CD4-positive, alpha-beta T cell (primary cell): ENCODE results near the gene APBA2. TPM values are rescaled to one million over a fixed set of nuclear protein-coding genes. Genes with fewer than 3 reads are reported as not detected.

ENCODE experiments used
- ATAC-seq: fragments of 200-7000 bp; cut with Tn5 transposase; one replicate; pipeline ENCODE4 v1.10.0; 2022; ENCODE audit warnings: mild to moderate bottlenecking; ENCODE audit not compliant: poor library complexity
- CTCF ChIA-PET: fragments of 350-600 bp; sonication (Branson Sonifier 250); formaldehyde crosslinking; loops from one replicate; lab custom pipeline; 2021; ENCODE audit warnings: antibody characterized with exemption, inconsistent platforms; lab: Charles Lee
- POLR2A ChIA-PET: fragments of 350-600 bp; sonication (Branson Sonifier 250); formaldehyde crosslinking; loops from one replicate; lab custom pipeline; 2021; ENCODE audit warnings: antibody characterized with exemption, inconsistent platforms; lab: Charles Lee
- DNase-seq, 14 experiments: peaks; one replicate each; pipeline ENCODE4 v3.0.0-alpha.2; 2013 to 2020; ENCODE audit warnings: mixed read lengths in 2 of 14
- H3K27ac ChIP-seq, 2 donors: one replicate each; pipeline versions ENCODE4 v1.5.1 to v1.7.0; 2013; ENCODE audit warnings: low read length in 2 of 2, low read depth in 1 of 2, mild to moderate bottlenecking in 1 of 2
- H3K27me3 ChIP-seq, 2 experiments: 1 replicate in 1 of 2; 2 replicates in 1 of 2; pipeline versions ENCODE4 v1.6.1 to v1.7.0; 2013; ENCODE audit warnings: low read length in 2 of 2, control low read depth in 1 of 2, mild to moderate bottlenecking in 1 of 2, moderate library complexity in 1 of 2; ENCODE audit not compliant: insufficient read depth in 2 of 2, control insufficient read depth in 1 of 2
- H3K36me3 ChIP-seq: one replicate; pipeline ENCODE4 v1.6.1; 2013; ENCODE audit warnings: low read length, control low read depth; ENCODE audit not compliant: insufficient read depth
- H3K4me1 ChIP-seq: one replicate; pipeline ENCODE4 v1.6.1; 2013; ENCODE audit warnings: low read length, control low read depth; ENCODE audit not compliant: insufficient read depth
- H3K4me3 ChIP-seq: one replicate; pipeline ENCODE4 v1.5.1; 2013; ENCODE audit warnings: mild to moderate bottlenecking, low read length, moderate library complexity
- H3K9me3 ChIP-seq, 2 experiments: 1 replicate in 1 of 2; 2 replicates in 1 of 2; pipeline versions ENCODE4 v1.6.1 to v1.7.0; 2013; ENCODE audit warnings: low read length in 2 of 2, mild to moderate bottlenecking in 2 of 2, control low read depth in 1 of 2, moderate library complexity in 1 of 2; ENCODE audit not compliant: control insufficient read depth in 1 of 2, insufficient read depth in 1 of 2
- H3K27ac Mint-ChIP-seq: one replicate; pipeline ENCODE4 v1.8.0; 2020; ENCODE audit warnings: mixed read lengths
- H3K27me3 Mint-ChIP-seq: one replicate; pipeline ENCODE4 v1.8.0; 2021; ENCODE audit warnings: mixed read lengths
- H3K36me3 Mint-ChIP-seq: one replicate; pipeline ENCODE4 v1.8.0; 2021; ENCODE audit warnings: low read depth, mixed read lengths
- H3K4me1 Mint-ChIP-seq: one replicate; pipeline ENCODE4 v1.8.0; 2021; ENCODE audit warnings: low read depth, mixed read lengths
- H3K4me3 Mint-ChIP-seq: one replicate; pipeline ENCODE4 v1.8.0; 2020; ENCODE audit warnings: mild to moderate bottlenecking, mixed read lengths
- H3K9me3 Mint-ChIP-seq: one replicate; pipeline ENCODE4 v1.8.0; 2020; ENCODE audit warnings: mixed read lengths
- intact Hi-C, 2 experiments: fragments of 100-400 bp; cut with DNase I in 1 of 2; cut with micrococcal nuclease in 1 of 2; formaldehyde crosslinking; loops; one replicate each; pipeline versions ENCODE4 v1.15.1 to v1.9.0; 2023 to 2025; cut with DNase I, micrococcal nuclease
- total RNA-seq, 174 experiments: library from RNA in 2 of 174; stranded (reverse) in 2 of 174; gene quantifications; one replicate each; pipeline ENCODE4 v1.2.3 and lab custom pipeline; 2021 to 2026
- TF ChIP-seq, protein P1 (sequence below): fragments of 200-600 bp; IDR thresholded peaks from one replicate; pipeline ENCODE4 v1.8.0; 2022; ENCODE audit warnings: antibody characterized with exemption, mild to moderate bottlenecking

Gene APBA2
- total RNA-seq, 2 experiments from 2014 or later: 123 to 126 TPM

DNA sequence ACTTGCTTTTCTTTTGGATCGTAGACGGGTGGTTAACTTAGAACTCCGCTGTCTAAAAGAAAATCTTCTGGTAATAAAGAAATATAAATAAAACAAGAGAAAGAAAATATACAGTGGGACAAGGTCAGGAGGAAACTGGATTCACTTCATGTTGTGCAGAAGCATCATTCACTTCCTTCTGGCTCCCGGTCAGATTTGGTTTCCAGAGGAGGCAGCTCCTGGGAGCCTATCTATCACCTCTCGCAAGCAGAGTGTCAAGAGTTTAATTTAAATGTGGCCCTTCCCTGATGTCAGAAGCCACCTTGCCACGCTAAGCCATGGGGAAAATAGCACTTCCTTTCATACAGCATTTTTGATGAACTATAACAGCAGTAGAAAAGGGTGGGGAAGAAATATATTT is 244.7 kb downstream of the APBA2 start:
- no peak overlapping the region for H3K27ac ChIP-seq
- peaks cover 10% of the 10 kb centered on the region for H3K27me3 Mint-ChIP-seq
- H3K4me3 Mint-ChIP-seq: no peak overlapping the region
- no peaks in the 10 kb centered on the region for H3K9me3 ChIP-seq
- no peak overlapping the region for H3K4me3 ChIP-seq
- no peaks in the 10 kb centered on the region for H3K4me1 ChIP-seq
- no peaks in the 10 kb centered on the region for H3K4me1 Mint-ChIP-seq
- ChIA-PET POLR2A (no interaction called here), CTCF (no interaction called here)
- TF ChIP-seq, protein P1, sequence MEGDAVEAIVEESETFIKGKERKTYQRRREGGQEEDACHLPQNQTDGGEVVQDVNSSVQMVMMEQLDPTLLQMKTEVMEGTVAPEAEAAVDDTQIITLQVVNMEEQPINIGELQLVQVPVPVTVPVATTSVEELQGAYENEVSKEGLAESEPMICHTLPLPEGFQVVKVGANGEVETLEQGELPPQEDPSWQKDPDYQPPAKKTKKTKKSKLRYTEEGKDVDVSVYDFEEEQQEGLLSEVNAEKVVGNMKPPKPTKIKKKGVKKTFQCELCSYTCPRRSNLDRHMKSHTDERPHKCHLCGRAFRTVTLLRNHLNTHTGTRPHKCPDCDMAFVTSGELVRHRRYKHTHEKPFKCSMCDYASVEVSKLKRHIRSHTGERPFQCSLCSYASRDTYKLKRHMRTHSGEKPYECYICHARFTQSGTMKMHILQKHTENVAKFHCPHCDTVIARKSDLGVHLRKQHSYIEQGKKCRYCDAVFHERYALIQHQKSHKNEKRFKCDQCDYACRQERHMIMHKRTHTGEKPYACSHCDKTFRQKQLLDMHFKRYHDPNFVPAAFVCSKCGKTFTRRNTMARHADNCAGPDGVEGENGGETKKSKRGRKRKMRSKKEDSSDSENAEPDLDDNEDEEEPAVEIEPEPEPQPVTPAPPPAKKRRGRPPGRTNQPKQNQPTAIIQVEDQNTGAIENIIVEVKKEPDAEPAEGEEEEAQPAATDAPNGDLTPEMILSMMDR: no peak
- no peaks in the 10 kb centered on the region for H3K36me3 Mint-ChIP-seq
- H3K36me3 ChIP-seq: no peaks in the 10 kb centered on the region
- no peaks in the 10 kb centered on the region for H3K9me3 Mint-ChIP-seq
- no peak for ATAC-seq
- H3K27ac Mint-ChIP-seq: no peak overlapping the region
- DNase-seq: no peak
- intact Hi-C loops: no loop called here
- no peaks in the 10 kb centered on the region for H3K27me3 ChIP-seq

DNA sequence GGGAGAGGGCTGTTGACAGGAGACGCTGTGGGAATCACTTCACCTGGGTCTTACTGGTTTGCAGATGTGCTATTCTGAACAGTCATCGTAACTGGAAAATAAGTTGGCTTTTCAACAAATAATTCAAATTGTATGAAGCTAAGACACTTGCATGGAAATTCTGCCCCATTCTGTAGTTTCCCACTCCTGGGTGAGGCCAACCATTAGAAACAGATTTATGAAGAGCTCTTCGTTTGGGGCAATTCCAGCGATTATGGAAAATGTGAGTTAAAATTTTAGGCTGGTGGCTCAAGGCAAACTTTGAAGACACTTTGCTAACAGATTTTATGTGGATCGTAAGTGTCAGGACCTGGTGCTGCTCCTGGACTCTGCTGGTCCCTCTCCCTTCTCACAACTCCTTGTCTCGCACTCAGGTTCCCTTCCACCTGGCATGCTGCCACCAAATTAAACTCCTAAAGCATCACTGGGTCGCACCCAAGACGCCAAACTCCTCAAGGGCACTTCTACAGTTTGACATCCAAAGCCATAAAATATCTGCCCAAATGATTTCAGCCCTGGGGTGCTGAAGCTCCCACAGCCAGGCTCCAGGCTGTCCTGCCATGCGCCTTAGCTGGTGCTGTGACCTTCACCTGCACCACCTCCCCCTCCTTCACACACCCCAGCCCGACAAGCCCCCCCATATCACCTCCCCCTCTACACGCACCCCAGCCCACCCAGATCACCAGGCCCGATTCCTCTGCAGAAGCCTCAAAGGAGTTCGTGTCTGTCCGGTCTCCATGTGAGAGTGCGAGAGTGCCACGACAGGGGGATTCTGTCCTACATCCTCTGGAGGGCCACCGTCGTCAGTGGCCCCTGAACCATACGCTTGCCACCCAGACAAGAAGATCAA is 245.4 kb downstream of the APBA2 start:
- no peaks in the 10 kb centered on the region for H3K4me1 ChIP-seq
- H3K4me3 ChIP-seq: no peak overlapping the region
- H3K36me3 Mint-ChIP-seq: no peaks in the 10 kb centered on the region
- no peaks in the 10 kb centered on the region for H3K4me1 Mint-ChIP-seq
- no peaks in the 10 kb centered on the region for H3K9me3 ChIP-seq
- peaks cover 10% of the 10 kb centered on the region for H3K27me3 Mint-ChIP-seq
- H3K9me3 Mint-ChIP-seq: no peaks in the 10 kb centered on the region
- TF ChIP-seq, protein P1: no peak
- intact Hi-C loops: no loop called here
- CTCF ChIA-PET: no interaction called here
- H3K36me3 ChIP-seq: no peaks in the 10 kb centered on the region
- no peak overlapping the region for H3K4me3 Mint-ChIP-seq
- H3K27ac ChIP-seq: no peak overlapping the region
- no peaks in the 10 kb centered on the region for H3K27me3 ChIP-seq
- ATAC-seq (no peak), DNase-seq (peak in 1 of 14 experiments; percentile 20)
- POLR2A ChIA-PET: no interaction called here
- no peak overlapping the region for H3K27ac Mint-ChIP-seq

DNA sequence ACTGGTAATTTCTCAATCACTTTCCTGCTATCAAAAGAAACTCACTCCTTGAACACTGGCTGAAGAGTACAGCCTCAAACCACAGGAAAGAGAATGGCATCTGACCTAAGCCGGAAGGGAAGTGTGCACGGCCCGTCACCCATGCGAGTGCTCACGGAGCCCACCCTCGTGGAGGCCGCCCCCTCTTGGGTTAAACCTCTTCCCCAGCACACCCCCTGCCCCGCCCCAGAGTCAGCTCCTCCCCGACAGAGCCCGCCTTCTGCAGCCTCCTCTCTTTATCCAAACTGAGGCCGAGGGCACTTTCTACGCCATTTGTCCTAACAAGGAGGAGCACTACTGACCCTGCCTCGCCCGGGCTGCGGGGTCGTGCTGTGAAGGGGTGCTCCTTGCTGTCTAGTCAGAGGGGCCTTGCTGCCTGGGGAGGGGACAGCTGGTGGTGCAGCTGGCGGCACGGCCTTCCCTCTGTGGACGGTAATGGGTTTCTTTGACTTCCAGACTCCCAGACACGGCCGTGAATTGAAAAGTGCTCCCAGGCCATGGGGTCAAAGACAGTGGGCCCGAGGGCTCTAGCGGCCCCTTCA is 246.2 kb downstream of the APBA2 start:
- no peaks in the 10 kb centered on the region for H3K36me3 ChIP-seq
- Mint-ChIP-seq H3K36me3 (no peaks in the 10 kb centered on the region), H3K4me1 (no peaks in the 10 kb centered on the region), H3K27ac (no peak overlapping the region), H3K27me3 (peaks cover 17% of the 10 kb centered on the region), H3K4me3 (no peak overlapping the region), H3K9me3 (no peaks in the 10 kb centered on the region)
- TF ChIP-seq, protein P1: no peak
- H3K9me3 ChIP-seq: no peaks in the 10 kb centered on the region
- no peaks in the 10 kb centered on the region for H3K4me1 ChIP-seq
- H3K27me3 ChIP-seq: no peaks in the 10 kb centered on the region
- H3K27ac ChIP-seq: no peak overlapping the region
- ATAC-seq (no peak), DNase-seq (peak in 1 of 14 experiments; percentile 20)
- ChIA-PET CTCF (no interaction called here), POLR2A (no interaction called here)
- no peak overlapping the region for H3K4me3 ChIP-seq
- intact Hi-C loops: no loop called here
